ENCODE measurements around the gene ASIC4. TPM values are rescaled to one million over a fixed set of nuclear protein-coding genes. Genes with fewer than 3 reads are reported as not detected.

Gene ASIC4
- total RNA-seq, 1 experiment from 2014 or later = 2.1 TPM

GRCh38 chr2:219492575-219492974, 21.7 kb upstream of the ASIC4 start:
- BruUV-seq (replicated peaks) = no TSS peak
- POLR2A ChIA-PET = no interaction called here
- Histone ChIP-seq H3K4me2 (ENCODE audit: low read length) (no peak overlapping the region), H2AFZ (ENCODE audit: low read depth, low read length, poor library complexity, severe bottlenecking) (no peak overlapping the region), H3K9ac (ENCODE audit: low read length) (no peak overlapping the region), H3K79me2 (ENCODE audit: insufficient read depth, low read length) (no peaks in the 10 kb centered on the region), H3K9me2 (ENCODE audit: insufficient read depth) (no peaks in the 10 kb centered on the region), H3K4me1 (ENCODE audit: control insufficient read depth in 1 of 2, insufficient read depth in 2 of 2, low read length in 2 of 2) (peaks cover 12 to 16% of the 10 kb centered on the region in 2 experiments), H3K36me3 (ENCODE audit: control insufficient read depth in 1 of 2, insufficient read depth in 2 of 2, low read length in 2 of 2) (no peaks in the 10 kb centered on the region), H3K27me3 (ENCODE audit: insufficient read depth, low read length) (no peaks in the 10 kb centered on the region), H3K4me3 (replicated peaks in 1 of 2; ENCODE audit: low read depth in 1 of 2, low read length in 2 of 2) (no peak overlapping the region), H3K27ac (ENCODE audit: low read depth, low read length) (no peak overlapping the region), H3K9me3 (ENCODE audit: control insufficient read depth in 1 of 2, insufficient read depth in 1 of 2, low read depth in 1 of 2, low read length in 2 of 2) (no peaks in the 10 kb centered on the region), H4K20me1 (ENCODE audit: insufficient read depth) (no peaks in the 10 kb centered on the region)
- intact Hi-C loops (cut with micrococcal nuclease) = no loop called here
- DNase-seq (ENCODE audit: low read depth, low spot score) (no peak), ATAC-seq (no peak)
- CTCF ChIA-PET = no interaction called here
- RAD21 ChIA-PET (ENCODE audit: low non-redundant PET in 1 of 2, low total read pairs in 2 of 2, uncharacterized antibody in 2 of 2, unreplicated experiment in 2 of 2) = no interaction called here
- no peak for TF ChIP-seq REST (IDR thresholded peaks at IDR 0.05; ENCODE audit: low read depth)
- TF ChIP-seq FOSL1 (IDR thresholded peaks at IDR 0.05; ENCODE audit: low read depth) = no peak
- no peak for TF ChIP-seq CEBPB (IDR thresholded peaks at IDR 0.05; ENCODE audit: low read depth)
- no peak for TF ChIP-seq ZFX (IDR thresholded peaks at IDR 0.05)
- TF ChIP-seq CTCF (IDR thresholded peaks at IDR 0.05 in 2 of 3, conservative IDR thresholded peaks at IDR 0.05 in 1 of 3; ENCODE audit: borderline replicate concordance in 1 of 3, insufficient read depth in 1 of 3, low read depth in 2 of 3, low read length in 2 of 3) = no peak
- TF ChIP-seq POLR2AphosphoS5 (IDR thresholded peaks at IDR 0.05; ENCODE audit: low read depth, low read length) = no peak
- no peak for TF ChIP-seq SRF (IDR thresholded peaks at IDR 0.05; ENCODE audit: low read depth)
- TF ChIP-seq EZH2phosphoT487 (IDR thresholded peaks at IDR 0.05; ENCODE audit: borderline replicate concordance) = no peak
- TF ChIP-seq YY1 (IDR thresholded peaks at IDR 0.05; ENCODE audit: extremely low read depth, insufficient replicate concordance, low read depth, low read length) = no peak
- TF ChIP-seq ZNF274 (IDR thresholded peaks at IDR 0.05; ENCODE audit: low read depth, low read length) = no peak
- no peak for TF ChIP-seq SP1 (IDR thresholded peaks at IDR 0.05; ENCODE audit: low read depth)
- no peak for TF ChIP-seq CBX3 (IDR thresholded peaks at IDR 0.05; ENCODE audit: low read depth)
- TF ChIP-seq RAD21 (IDR thresholded peaks at IDR 0.05; ENCODE audit: low read depth) = no peak
- TF ChIP-seq ATF3 (IDR thresholded peaks at IDR 0.05) = no peak
- no peak for TF ChIP-seq JUND (IDR thresholded peaks at IDR 0.05)
- no peak for TF ChIP-seq EZH2 (IDR thresholded peaks at IDR 0.05)
- no peak for TF ChIP-seq ELF1 (IDR thresholded peaks at IDR 0.05; ENCODE audit: borderline replicate concordance, low read depth)
- no peak for TF ChIP-seq POLR2A (IDR thresholded peaks at IDR 0.05; ENCODE audit: borderline replicate concordance, extremely low read depth, insufficient read depth, insufficient read length)
- TF ChIP-seq TCF7L2 (IDR thresholded peaks at IDR 0.05; ENCODE audit: borderline replicate concordance, extremely low read depth, insufficient read depth, insufficient read length) = no peak
